Kasumi-1 (cell line): ENCODE measurements around the gene LUC7L3.

Source experiments
- DNase-seq, 2 experiments: peaks; one replicate each; lab custom pipeline; 2025; lab: John Stamatoyannopoulos, UW

Gene LUC7L3

DNA sequence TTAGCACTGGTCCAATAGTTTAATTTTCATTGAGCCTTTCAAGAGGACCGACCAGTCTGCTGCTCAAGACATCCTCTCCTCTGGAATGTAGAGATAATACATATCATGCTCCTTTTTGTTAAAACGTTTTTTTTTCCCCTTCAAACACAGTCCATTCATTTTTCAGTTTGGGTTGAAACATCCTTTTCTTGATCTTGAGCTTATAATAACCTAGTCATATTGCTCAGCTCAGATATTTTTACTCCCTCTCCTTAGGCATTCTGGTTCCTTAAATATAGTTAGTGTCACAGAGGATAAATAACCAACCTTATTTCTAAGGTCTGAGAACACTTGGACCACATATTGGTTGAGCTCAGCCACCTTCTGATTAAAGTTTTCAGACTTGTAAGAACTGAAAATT is 35.1 kb downstream of the LUC7L3 start:
- DNase-seq = no peak

GRCh38 chr17:50758524-50758923 is 39.1 kb downstream of the LUC7L3 start:
- no peak for DNase-seq

- DNase-seq = no peak
These were observed 39.7 kb downstream of the LUC7L3 start for GRCh38 chr17:50758989-50759544.

- no peak for DNase-seq
These were observed 42.8 kb downstream of the LUC7L3 start for GRCh38 chr17:50762177-50762576.

GRCh38 chr17:50763716-50764475 is 44.5 kb downstream of the LUC7L3 start:
- DNase-seq = no peak

DNA sequence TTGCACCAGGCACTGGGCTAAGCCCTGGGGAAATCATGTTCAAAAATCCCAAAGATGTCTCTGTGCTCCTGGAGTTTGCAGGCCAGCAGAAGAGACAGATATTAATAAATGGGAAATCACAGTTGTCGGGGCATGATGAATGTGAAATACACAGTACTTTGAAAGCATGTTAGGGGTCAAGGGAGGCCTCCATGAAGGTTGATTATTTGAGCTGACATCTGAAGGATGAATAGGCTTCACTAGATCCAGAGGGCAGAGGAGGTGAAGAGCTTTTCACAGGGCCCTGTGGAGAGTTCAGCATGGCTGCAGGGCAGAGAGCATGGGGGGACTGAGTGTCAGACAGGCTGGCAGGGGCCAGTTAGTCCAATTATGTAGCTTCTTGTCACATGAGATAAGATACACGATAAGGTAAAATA is 45.3 kb downstream of the LUC7L3 start:
- no peak for DNase-seq

GRCh38 chr17:50765454-50766221 is 46.2 kb downstream of the LUC7L3 start:
- DNase-seq = peak; percentile 79 to 83

- no peak for DNase-seq
These were observed 47.0 kb downstream of the LUC7L3 start for GRCh38 chr17:50766222-50767023.

DNA sequence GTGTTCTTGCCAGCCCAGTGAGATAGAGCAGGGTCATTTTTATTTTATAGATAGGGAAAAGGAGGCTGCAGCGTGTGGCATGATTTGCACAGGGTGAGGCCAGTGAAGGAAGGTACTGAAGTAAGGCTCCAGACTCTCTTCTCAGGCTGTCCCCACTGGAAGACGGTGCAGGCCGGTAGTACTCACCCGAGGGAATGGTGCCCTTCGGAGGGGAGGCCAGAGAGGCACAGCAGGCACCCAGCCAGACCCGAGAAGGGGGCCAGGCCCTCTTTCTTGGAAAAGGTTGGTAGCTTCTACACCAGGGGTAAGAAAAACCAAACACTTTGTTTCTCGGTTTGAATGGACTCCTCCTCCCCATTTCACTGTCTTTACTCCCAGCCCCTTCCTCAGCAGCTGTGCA is 47.6 kb downstream of the LUC7L3 start:
- DNase-seq = no peak

- no peak for DNase-seq
These were observed 48.0 kb downstream of the LUC7L3 start, which contains the start of gene ANKRD40CL for GRCh38 chr17:50767446-50767845. Gene ANKRD40CL, minus strand, starts transcription at chr17:50767518. Its CDS starts 605 bp downstream, at chr17:50766913.

- no peak for DNase-seq
These were observed 49.0 kb downstream of the LUC7L3 start for GRCh38 chr17:50768346-50768761.

DNA sequence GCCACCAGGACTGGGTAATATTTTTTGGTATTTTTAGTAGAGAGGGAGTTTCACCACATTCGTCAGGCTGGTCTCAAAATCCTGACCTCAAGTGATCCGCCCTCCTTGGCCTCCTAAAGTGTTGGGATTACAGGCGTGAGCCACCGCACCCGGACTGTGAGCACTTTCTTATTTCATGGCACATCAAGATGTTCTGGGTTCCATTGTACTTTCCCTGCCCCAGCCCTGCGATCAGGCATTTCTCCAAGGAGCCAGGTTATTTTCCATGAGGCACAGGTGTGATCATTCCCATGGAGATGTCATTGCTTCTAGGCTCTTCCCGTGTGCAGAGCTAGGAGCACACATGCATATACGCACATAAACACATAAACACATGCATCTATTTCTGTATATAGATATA is 50.5 kb downstream of the LUC7L3 start:
- DNase-seq = no peak

- no peak for DNase-seq
These were observed 50.9 kb downstream of the LUC7L3 start for GRCh38 chr17:50770346-50770745.

- no peak for DNase-seq
These were observed 52.8 kb downstream of the LUC7L3 start for GRCh38 chr17:50771991-50772785.

GRCh38 chr17:50774225-50774803 is 54.9 kb downstream of the LUC7L3 start:
- no peak for DNase-seq

- DNase-seq = no peak
These were observed 56.5 kb downstream of the LUC7L3 start for GRCh38 chr17:50775926-50776325.

GRCh38 chr17:50778471-50778870 is 59.1 kb downstream of the LUC7L3 start:
- no peak for DNase-seq

GRCh38 chr17:50778988-50779387 is 59.6 kb downstream of the LUC7L3 start:
- DNase-seq = no peak

DNA sequence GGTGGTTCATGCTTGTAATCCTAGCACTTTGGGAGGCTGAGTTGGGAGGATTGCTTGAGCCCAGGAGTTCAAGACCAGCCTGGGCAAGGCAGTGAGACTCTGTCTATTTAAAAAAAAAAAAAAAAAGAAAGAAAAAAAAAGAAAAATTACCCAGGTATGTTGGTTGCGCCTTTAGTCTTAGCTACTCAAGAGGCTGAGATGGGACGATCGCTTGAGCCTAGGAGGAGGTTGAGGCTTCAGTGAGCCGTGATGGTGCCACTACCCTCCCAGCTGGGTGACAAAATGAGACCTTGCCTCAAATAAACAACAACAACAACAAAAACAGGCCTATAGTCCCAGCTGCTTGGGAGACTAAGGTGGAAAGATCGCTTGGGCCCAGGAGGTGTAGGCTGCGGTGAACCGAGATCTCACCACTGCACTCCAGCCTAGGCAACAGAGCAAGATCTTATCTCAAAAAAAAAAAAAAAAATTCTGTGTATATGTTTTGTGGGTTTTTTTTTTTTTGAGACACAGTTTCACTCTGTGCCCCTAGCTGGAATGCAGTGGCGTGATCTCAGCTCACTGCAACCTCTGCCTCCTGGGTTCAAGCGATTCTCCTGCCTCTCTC is 60.4 kb downstream of the LUC7L3 start:
- no peak for DNase-seq

DNA sequence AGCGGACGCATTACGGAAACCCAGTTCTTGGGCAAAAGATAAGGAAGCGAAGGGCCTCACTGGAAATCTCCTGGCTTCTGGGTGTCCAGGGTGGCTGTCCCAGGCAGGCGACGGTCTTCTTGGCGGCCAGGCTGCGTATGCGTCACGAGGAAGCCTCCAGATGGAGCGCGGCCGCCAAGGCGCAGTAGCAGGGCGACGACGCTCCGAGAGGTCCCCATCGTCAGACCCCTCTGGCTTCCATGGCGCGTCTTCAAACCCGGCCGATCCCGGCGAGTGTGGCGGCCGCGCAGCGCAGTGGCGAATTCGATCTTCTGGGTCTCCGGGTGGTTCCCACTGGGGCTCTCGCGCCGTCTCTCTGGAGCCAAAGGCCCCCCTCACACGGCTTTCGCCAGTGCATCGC is 61.8 kb downstream of the LUC7L3 start:
- DNase-seq = no peak
